ENCODE results near the gene ENAH. TPM values are rescaled to one million over a fixed set of nuclear protein-coding genes. Genes with fewer than 3 reads are reported as not detected.

ENAH gene
- total RNA-seq, 6 experiments from 2014 or later, result 9.0 to 33.2 (median 20.8) TPM

- no peak for DNase-seq
- H3K36me3 ChIP-seq, result no peaks in the 10 kb centered on the region
- ATAC-seq, result peak; percentile 5 to 56 (median 34)
- TF ChIP-seq CTCF (IDR thresholded peaks at IDR 0.05) (no peak), POLR2A (IDR thresholded peaks at IDR 0.05) (no peak)
- no peak overlapping the region for H3K27ac ChIP-seq
- no peak overlapping the region for H3K4me3 ChIP-seq
- H3K4me1 ChIP-seq, result peaks cover 0 to 11% (median 2%) of the 10 kb centered on the region in 4 donors
- WGBS (ENCODE audit: insufficient coverage, low coverage, low lambda C conversion rate, missing lambda C conversion rate), result 57% methylated on average over 4 of the region's 8 CpGs
- intact Hi-C loops (cut with DNase I), result no loop called here
- no peaks in the 10 kb centered on the region for H3K9me3 ChIP-seq
- no peaks in the 10 kb centered on the region for H3K27me3 ChIP-seq
These were observed 192.0 kb downstream of the ENAH start for GRCh38 chr1:225460737-225461532.

GRCh38 chr1:225460021-225460736, 192.7 kb downstream of the ENAH start:
- peaks cover 0 to 11% (median 2%) of the 10 kb centered on the region in 4 donors for H3K4me1 ChIP-seq
- H3K27ac ChIP-seq, result no peak overlapping the region
- H3K27me3 ChIP-seq, result no peaks in the 10 kb centered on the region
- TF ChIP-seq CTCF (IDR thresholded peaks at IDR 0.05), result no peak
- no peak for TF ChIP-seq POLR2A (IDR thresholded peaks at IDR 0.05)
- ATAC-seq (peak in 1 of 4 donors; percentile 11), DNase-seq (no peak)
- intact Hi-C loops (cut with DNase I), result no loop called here
- no peaks in the 10 kb centered on the region for H3K9me3 ChIP-seq
- WGBS (ENCODE audit: insufficient coverage, low coverage, low lambda C conversion rate, missing lambda C conversion rate), result 56% methylated on average over 6 of the region's 18 CpGs
- H3K4me3 ChIP-seq, result no peak overlapping the region
- no peaks in the 10 kb centered on the region for H3K36me3 ChIP-seq

GRCh38 chr1:225458222-225458631, 194.7 kb downstream of the ENAH start:
- Histone ChIP-seq H3K9me3 (no peaks in the 10 kb centered on the region), H3K36me3 (no peaks in the 10 kb centered on the region), H3K27me3 (no peaks in the 10 kb centered on the region), H3K27ac (no peak overlapping the region), H3K4me1 (peaks cover 0 to 26% (median 5%) of the 10 kb centered on the region in 4 donors), H3K4me3 (no peak overlapping the region)
- intact Hi-C loops (cut with DNase I), result no loop called here
- DNase-seq, result no peak
- no peak for TF ChIP-seq CTCF (IDR thresholded peaks at IDR 0.05)
- TF ChIP-seq POLR2A (IDR thresholded peaks at IDR 0.05), result no peak
- WGBS (ENCODE audit: insufficient coverage, low coverage, low lambda C conversion rate, missing lambda C conversion rate), result 45% methylated on average over 2 of the region's 2 CpGs
- peak in 3 of 4 donors; percentile 5 to 41 (median 15) for ATAC-seq

GRCh38 chr1:225454733-225455132, 198.2 kb downstream of the ENAH start:
- peaks cover 0 to 15% (median 3%) of the 10 kb centered on the region in 4 donors for H3K4me1 ChIP-seq
- H3K27me3 ChIP-seq, result no peaks in the 10 kb centered on the region
- H3K9me3 ChIP-seq, result no peaks in the 10 kb centered on the region
- 39% methylated on average over 5 of the region's 5 CpGs for whole genome bisulfite sequencing (ENCODE audit: insufficient coverage, low coverage, low lambda C conversion rate, missing lambda C conversion rate)
- DNase-seq (no peak), ATAC-seq (peak in 3 of 4 donors; percentile 12 to 74 (median 15))
- peak overlapping the region in 1 of 3 donors; percentile 41 for H3K27ac ChIP-seq
- H3K4me3 ChIP-seq, result no peak overlapping the region
- intact Hi-C loops (cut with DNase I), result no loop called here
- H3K36me3 ChIP-seq, result no peaks in the 10 kb centered on the region
- TF ChIP-seq CTCF (IDR thresholded peaks at IDR 0.05) (no peak), POLR2A (IDR thresholded peaks at IDR 0.05) (no peak)
